IPS-18a (cell line): ENCODE results near the gene ZNF324B.
"Not testable (repeated sequence)": the region's sequence is repeated elsewhere in the genome, so short reads cannot be mapped to it uniquely, and the experiment has no call there.

Experiments
- H3K27ac ChIP-seq: one replicate; pipeline ENCODE4 v1.5.1; 2013; ENCODE audit warnings: low read length
- H3K27me3 ChIP-seq: one replicate; pipeline ENCODE4 v1.6.1; 2013; ENCODE audit warnings: mild to moderate bottlenecking, low read length; ENCODE audit not compliant: control insufficient read depth, insufficient read depth
- H3K36me3 ChIP-seq: one replicate; pipeline ENCODE4 v1.6.1; 2013; ENCODE audit warnings: low read depth, low read length; ENCODE audit not compliant: control insufficient read depth
- H3K4me1 ChIP-seq: one replicate; pipeline ENCODE4 v1.6.1; 2013; ENCODE audit warnings: low read depth, low read length; ENCODE audit not compliant: control insufficient read depth
- H3K4me3 ChIP-seq: one replicate; pipeline ENCODE4 v1.5.1; 2013; ENCODE audit warnings: low read length
- H3K9ac ChIP-seq: one replicate; pipeline ENCODE4 v1.6.1; 2013; ENCODE audit warnings: mild to moderate bottlenecking, low read length, moderate library complexity
- H3K9me3 ChIP-seq: one replicate; pipeline ENCODE4 v1.6.1; 2013; ENCODE audit warnings: low read depth, low read length; ENCODE audit not compliant: control insufficient read depth

ZNF324B gene

GRCh38 chr19:58429745-58430144 lies 21.7 kb upstream of the ZNF324B start:
- Histone ChIP-seq H3K4me3 (no peak overlapping the region), H3K4me1 (no peaks in the 10 kb centered on the region), H3K27ac (no peak overlapping the region), H3K36me3 (peaks cover 23% of the 10 kb centered on the region), H3K9ac (no peak overlapping the region), H3K9me3 (peaks cover 71% of the 10 kb centered on the region), H3K27me3 (no peaks in the 10 kb centered on the region)

DNA sequence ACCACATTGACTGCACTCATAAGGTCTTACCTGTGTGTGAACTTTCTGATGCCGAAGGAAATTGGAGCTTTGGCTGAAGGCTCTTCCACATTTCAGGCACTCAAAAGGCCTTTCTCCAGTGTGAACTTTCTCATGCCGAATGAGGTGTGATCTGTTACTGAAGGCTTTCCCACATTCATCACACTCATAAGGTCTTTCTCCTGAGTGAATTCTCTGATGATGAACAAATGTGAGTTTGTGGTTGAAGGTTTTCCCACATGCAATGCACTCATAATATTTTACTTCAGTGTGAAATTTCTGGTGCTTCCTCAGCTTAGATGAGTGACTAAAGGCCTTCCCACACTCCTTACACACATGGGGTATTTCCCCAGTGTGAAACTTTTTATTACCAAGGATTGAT lies 17.2 kb upstream of the ZNF324B start:
- Histone ChIP-seq H3K36me3 (peaks cover 38% of the 10 kb centered on the region), H3K9me3 (peaks cover 65% of the 10 kb centered on the region), H3K9ac (no peak overlapping the region), H3K4me3 (peak overlapping the region; percentile 2), H3K27me3 (no peaks in the 10 kb centered on the region), H3K4me1 (peaks cover under 1% of the 10 kb centered on the region), H3K27ac (no peak overlapping the region)

DNA sequence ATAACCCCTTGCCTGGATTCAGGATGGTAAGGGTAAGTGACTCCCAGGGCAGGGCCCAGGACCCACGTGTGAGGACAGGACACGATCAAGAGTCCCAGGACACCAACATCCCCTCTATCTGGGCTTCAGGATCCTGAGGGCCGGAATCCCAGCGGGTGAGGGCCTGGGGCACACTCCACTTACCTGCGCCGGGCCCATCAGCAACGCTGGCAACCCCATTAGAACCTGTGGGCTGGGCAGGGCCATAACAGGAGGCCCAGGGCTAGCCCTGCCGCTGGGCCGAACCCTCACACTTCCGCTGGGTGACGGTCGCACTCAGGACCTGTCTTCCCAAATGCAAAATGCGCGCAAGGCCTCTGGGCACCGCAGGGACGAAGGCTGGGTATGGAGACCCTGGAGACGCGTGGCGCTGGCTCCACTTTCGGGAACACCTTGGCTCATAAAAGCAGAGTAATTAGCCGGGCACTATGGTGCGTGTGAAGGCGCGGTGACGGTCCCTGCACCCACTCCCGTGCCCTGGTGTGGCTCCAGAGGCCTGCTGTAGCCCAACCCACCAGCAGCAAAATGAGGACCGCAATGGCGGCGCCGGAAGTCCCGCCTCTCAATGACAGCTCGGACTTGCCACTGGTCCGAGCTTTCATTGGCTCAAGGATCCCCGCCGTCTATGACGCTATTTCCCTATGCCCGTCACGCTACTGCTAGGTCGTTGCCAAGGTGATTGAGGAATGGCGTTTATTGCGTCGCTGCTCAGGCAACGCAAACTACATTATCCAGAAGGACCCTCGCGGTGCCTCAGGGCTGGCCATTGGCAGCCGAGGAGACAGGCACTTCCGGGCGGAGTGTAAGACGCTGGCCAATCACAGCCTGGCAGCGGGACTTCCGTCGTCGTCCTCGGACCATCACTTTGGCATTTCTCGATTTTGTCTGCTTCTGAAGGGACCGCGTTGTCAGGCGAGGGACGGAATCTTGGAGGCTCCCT lies 11.6 kb upstream of the ZNF324B start, which contains the start of gene ZNF132:
TSS of gene ZNF132 (minus strand) at position 578 of the 979 bp plus-strand sequence. CDS start at position 246, 332 bp downstream.
- H3K9me3 ChIP-seq: peaks cover 14% of the 10 kb centered on the region
- peaks cover 14% of the 10 kb centered on the region for H3K36me3 ChIP-seq
- H3K4me1 ChIP-seq: peaks cover 3% of the 10 kb centered on the region
- peak within 1 kb of the TSS; percentile 60 for H3K9ac ChIP-seq
- peaks cover 9% of the 10 kb centered on the region for H3K27me3 ChIP-seq
- H3K27ac ChIP-seq: peak within 1 kb of the TSS; percentile 51
- H3K4me3 ChIP-seq: peak within 1 kb of the TSS; percentile 87

DNA sequence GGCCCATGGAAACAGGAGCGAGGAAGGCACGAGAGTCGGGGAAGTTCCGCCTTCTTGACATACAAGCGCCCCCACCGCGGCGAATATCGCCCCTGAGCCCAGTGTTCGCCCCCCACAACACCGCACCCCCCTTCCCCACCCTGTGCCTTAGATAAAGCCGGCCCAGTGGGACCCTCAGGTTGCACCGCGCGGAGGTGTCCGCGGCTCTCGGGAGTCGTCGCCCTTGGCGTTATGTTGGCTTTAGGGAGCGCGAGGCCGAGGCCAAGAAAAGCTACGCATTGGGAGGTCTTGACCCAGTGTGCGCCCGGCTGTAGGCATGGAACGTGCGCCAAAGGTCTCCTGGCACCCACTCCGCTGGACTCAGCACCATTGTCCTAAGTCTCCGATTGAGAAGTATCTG lies 10.9 kb upstream of the ZNF324B start:
- H3K4me1 ChIP-seq: peaks cover 3% of the 10 kb centered on the region
- H3K36me3 ChIP-seq: peaks cover 7% of the 10 kb centered on the region
- no peak overlapping the region for H3K9ac ChIP-seq
- H3K27ac ChIP-seq: no peak overlapping the region
- H3K27me3 ChIP-seq: peaks cover 14% of the 10 kb centered on the region
- peak overlapping the region; percentile 87 for H3K4me3 ChIP-seq
- peaks cover 7% of the 10 kb centered on the region for H3K9me3 ChIP-seq

GRCh38 chr19:58442986-58443385 lies 8.4 kb upstream of the ZNF324B start:
- not testable (repeated sequence) for H3K36me3 ChIP-seq, H3K4me3 ChIP-seq, H3K9me3 ChIP-seq, H3K9ac ChIP-seq, H3K27ac ChIP-seq, H3K4me1 ChIP-seq
- peaks cover 18% of the 10 kb centered on the region for H3K27me3 ChIP-seq

DNA sequence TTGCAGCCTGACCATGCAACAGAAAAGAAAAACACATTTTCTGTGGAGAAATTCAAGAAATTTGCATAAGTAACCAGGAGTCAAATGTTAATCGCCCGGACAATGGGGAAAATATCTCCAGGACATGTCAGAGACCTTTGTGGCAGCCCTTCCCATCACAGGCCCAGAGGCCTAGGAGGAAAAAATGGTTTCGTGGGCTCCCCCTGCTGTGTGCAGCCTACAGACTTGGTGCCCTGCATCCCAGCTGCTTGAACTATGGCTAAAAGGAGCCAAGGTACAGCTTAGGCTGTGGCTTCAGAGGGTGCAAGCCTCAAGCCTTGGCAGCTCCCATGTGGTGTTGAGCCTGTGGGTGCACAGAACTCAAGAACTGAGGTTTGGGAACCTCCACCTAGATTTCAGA lies 2.6 kb upstream of the ZNF324B start:
- H3K27me3 ChIP-seq: peaks cover 37% of the 10 kb centered on the region
- not testable (repeated sequence) for H3K27ac ChIP-seq, H3K36me3 ChIP-seq, H3K9ac ChIP-seq, H3K4me3 ChIP-seq, H3K4me1 ChIP-seq, H3K9me3 ChIP-seq

- not testable (repeated sequence) for H3K9ac ChIP-seq, H3K36me3 ChIP-seq
Measured at GRCh38 chr19:58449980-58450379, 1.4 kb upstream of the ZNF324B start.

DNA sequence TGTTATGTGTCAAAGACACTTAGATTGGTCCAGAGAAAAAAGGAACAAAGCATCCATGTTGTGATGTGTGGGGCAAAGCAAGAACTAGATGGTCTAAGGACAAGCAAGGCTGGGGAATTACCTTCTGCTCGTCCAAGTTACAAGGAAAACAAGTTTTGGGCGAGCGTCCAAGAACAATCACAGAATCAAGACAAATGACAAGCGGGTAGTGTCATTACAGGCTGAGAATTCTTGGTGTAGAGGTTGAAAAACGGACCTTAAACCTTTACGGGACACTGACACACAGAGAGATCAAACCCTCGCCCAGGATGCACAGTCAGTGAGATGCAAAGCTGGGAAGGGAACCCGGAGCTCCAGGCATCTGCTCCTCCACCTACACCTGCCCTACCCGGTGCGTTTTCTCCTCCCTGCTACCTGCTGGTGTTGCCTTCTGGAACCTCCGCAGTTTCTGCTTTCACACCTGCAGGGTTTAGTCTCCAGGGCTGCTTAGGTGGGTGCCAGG lies 515 bp upstream of the ZNF324B start:
- Histone ChIP-seq H3K27me3 (peaks cover 30% of the 10 kb centered on the region), H3K27ac (no peak overlapping the region), H3K9me3 (peaks cover 3% of the 10 kb centered on the region), H3K4me3 (peak overlapping the region; percentile 67), H3K4me1 (peaks cover 3% of the 10 kb centered on the region), H3K9ac (no peak overlapping the region), H3K36me3 (no peaks in the 10 kb centered on the region)

More at GRCh38 chr19:58449980-58450379, 1.4 kb upstream of the ZNF324B start:
- H3K9me3 ChIP-seq, H3K4me3 ChIP-seq, H3K27ac ChIP-seq, H3K4me1 ChIP-seq: not testable (repeated sequence)
- H3K27me3 ChIP-seq: peaks cover 33% of the 10 kb centered on the region

DNA sequence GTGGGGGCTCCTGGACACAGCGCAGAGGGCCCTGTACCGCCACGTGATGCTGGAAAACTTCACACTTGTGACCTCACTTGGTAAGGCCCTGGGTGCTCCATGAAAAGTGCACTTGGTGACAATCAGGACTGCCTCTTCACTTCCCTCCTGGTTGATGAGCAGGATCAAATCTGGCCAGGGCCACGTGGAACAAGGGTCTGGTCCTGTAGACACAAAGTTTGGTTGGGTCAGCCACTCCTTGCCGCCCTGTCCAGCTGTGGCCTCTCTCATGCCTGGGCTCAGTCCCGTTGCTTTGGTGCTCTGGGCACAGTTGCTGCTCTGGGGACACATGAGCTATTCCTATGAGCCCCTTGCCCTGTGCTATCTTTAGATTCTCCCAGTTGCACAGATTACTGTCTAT lies 2.3 kb downstream of the ZNF324B start:
- no peaks in the 10 kb centered on the region for H3K9me3 ChIP-seq
- no peak overlapping the region for H3K27ac ChIP-seq
- H3K27me3 ChIP-seq: peaks cover 26% of the 10 kb centered on the region
- H3K36me3 ChIP-seq: no peaks in the 10 kb centered on the region
- H3K9ac ChIP-seq: no peak overlapping the region
- H3K4me3 ChIP-seq: no peak overlapping the region
- peaks cover 3% of the 10 kb centered on the region for H3K4me1 ChIP-seq

- no peak overlapping the region for H3K4me3 ChIP-seq
- peaks cover 17% of the 10 kb centered on the region for H3K27me3 ChIP-seq
- no peak overlapping the region for H3K9ac ChIP-seq
- peaks cover 3% of the 10 kb centered on the region for H3K4me1 ChIP-seq
- H3K9me3 ChIP-seq: no peaks in the 10 kb centered on the region
- H3K36me3 ChIP-seq: no peaks in the 10 kb centered on the region
- H3K27ac ChIP-seq: no peak overlapping the region
Measured at GRCh38 chr19:58455306-58455705, 3.9 kb downstream of the ZNF324B start.

DNA sequence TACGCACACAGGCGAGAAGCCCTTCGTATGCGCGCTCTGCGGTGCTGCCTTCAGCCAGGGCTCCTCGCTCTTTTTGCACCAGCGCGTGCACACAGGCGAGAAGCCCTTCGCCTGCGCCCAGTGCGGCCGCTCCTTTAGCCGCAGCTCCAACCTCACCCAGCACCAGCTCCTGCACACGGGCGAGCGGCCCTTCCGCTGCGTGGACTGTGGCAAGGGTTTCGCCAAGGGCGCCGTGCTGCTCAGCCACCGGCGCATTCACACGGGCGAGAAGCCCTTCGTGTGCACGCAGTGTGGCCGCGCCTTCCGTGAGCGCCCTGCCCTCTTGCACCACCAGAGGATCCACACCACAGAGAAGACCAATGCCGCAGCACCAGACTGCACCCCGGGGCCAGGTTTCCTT lies 4.7 kb downstream of the ZNF324B start:
- Histone ChIP-seq H3K4me3 (no peak overlapping the region), H3K27me3 (peaks cover 9% of the 10 kb centered on the region), H3K4me1 (peaks cover 1% of the 10 kb centered on the region), H3K9me3 (no peaks in the 10 kb centered on the region), H3K9ac (no peak overlapping the region), H3K27ac (no peak overlapping the region), H3K36me3 (no peaks in the 10 kb centered on the region)
